Measurements from ENCODE around the gene TPM1.

The TPM1 gene

GRCh38 chr15:63043335-63044076 is 959 bp downstream of the TPM1 start:
- peak; percentile 45 for DNase-seq

DNA sequence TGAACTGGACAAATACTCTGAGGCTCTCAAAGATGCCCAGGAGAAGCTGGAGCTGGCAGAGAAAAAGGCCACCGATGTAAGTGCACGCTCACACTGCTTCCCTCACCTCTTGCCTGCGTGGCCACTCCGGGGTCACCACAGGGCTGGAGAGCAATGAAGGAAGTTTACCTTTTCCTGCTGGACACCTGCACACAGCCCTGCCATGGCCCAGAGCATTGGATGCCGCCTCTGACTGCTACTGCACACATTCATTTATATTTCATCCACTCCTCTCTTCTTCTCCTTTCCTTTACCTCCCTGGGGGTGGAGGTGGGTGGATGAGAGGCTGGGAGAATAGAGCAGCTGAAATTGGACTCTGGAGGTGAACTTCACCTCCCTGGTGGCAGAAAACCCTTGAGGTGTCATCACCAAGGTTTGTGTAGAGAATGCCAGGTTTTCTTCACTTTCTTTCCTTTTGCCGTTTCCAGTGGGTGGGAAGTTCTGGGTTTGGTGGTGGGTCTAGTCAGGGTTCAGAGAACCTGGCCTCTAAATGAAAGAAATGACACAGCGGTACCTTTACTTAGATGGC is 1.6 kb downstream of the TPM1 start:
- no peak for DNase-seq

DNA sequence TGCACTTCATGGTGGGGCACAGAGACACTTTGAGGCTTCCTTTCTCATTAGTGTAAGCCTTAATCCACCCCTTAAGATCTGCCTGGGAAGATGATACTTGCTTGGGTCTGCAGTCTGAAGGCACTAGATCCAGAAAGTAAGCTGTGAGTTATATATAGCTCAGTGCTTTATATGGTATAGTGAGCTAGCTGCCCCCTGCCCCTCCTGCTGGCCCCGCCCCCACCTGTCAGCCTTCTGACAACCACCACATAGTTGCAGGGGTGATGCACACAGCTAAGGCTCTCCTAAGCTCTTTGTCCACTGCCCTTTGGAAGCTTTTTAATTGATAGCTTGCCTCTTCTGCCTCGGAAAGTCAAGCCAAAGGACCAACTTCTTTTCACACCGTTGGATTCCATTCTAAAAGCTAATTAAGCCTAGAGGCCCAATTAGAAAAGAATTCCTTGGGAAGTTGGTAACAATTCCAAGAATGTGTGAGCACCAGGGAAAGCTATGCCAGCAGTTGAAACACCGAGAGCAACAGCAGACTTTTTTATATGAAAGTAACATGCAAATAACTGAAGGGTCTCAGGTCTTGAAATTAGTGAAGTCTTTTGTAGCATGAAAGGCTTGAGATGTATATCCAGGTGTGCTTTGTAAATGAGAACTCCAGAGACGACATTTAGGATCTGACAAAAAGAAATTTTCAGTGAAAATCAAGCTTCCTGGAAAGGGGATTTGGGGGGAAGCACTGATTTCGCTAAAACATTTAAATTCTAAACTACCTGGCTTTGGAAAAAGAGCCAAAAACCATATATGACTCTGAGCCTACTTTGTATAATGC is 2.3 kb downstream of the TPM1 start:
- no peak for DNase-seq

DNA sequence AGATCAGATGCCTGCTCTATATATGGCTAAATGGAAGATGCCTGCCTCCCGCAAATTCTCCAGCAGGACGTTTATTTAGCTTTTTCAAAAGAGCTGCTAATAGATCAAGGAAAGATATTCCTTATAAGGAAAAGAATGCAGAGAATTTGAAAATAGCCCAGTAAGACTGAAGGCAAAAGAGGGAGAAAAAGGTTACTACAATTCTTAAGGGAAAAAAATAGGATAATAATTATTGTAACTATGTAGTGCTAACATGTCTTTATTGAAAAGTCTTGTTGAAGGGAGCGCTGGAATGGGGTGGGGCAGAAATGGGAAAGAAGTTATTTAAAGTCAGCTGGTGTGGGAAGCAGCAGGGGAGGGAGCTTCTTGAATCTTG is 2.9 kb downstream of the TPM1 start:
- DNase-seq: no peak

GRCh38 chr15:63045879-63046278 is 3.3 kb downstream of the TPM1 start:
- DNase-seq: no peak

DNA sequence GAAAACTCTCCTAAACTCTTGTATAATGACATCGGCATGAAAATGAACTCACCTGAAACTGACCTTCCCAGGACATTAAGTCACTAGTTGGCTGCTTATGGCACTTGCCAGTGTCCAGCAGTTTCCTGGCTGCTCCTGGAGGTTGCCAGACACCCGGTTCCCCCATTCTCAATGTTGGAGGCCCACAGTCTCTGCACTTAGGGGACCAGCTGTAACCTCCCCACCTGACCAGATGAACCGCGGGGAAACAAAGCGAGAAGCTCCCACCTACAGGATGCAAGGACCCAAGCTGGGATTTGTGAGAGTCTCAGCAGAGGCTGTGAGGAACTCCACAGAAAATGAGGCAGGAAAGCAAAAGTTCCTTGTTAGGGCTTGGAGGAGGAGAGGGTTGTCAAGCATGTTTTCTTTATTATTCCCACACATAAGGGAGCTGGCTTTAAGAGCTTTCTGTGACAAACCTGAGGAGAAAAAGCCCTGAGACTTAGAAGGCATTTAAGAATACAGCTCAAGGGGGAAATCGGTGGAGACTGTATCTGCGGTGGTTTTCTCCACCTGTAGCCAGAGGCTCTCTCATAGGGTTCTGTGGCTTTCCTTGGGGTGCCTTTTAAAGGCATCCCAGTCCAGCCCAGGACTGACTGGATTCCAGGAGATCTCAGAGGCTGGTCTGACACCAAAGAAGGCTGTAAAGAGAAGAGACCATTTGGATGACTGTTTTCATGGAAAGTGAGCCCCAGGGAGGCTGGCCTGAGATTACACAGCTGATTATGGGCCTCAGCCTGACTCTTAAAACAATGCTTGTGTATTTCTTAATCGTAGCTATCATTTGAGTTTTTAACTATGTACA is 4.6 kb downstream of the TPM1 start:
- no peak for DNase-seq

- DNase-seq: no peak
These were observed 5.2 kb downstream of the TPM1 start for GRCh38 chr15:63047792-63048114.

DNA sequence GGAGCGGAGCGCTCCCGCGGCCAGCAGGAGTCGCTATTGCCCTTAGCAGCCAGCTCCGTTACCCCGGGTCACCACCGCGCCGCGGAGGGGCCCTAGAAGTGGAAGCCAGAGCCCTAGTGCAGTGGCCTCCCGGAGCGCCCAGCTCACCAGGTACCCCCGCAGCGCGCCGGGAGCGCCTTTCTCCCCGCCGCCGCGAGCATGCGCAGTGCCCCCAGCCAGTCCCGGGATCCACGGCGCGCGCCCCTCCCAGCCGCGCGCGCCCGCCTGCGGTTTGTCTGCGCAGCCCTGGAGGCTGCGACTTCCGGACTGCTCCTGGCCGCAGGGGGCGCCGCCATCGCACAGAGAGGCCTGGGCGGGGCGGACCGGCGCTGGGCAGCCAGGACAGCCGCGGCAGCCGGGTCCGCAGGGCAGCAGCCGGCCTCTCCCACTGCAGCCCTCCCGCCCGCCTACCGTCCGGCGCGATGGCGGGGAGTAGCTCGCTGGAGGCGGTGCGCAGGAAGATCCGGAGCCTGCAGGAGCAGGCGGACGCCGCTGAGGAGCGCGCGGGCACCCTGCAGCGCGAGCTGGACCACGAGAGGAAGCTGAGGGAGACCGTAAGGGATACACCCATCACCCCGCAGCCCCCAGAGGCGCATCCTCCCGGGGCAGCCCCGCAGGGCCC is 5.7 kb downstream of the TPM1 start:
- peak; percentile 92 for DNase-seq

GRCh38 chr15:63048776-63049665 is 6.5 kb downstream of the TPM1 start:
- peak; percentile 78 for DNase-seq

GRCh38 chr15:63049783-63050371 is 7.3 kb downstream of the TPM1 start:
- DNase-seq: no peak

DNA sequence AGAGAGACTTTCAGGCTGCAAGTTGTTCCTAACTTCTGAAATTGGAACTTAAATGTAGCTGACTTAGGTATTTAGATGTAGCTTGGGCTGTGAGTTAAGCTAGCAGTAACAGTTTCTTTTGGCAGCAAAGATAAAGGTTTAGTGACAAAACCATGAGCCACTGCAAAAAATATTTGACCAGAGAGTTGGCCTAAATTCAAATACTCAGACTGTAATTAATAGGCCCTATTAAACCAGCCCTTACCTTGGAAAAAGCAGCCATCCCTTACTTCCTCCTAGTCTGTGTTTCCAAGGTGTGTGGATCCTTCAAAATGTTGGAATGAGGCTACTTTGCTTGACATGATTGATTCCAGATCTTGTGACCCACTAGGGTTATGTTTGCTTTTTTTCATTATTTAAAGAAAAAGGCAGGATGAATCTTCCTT is 8.2 kb downstream of the TPM1 start:
- no peak for DNase-seq

DNA sequence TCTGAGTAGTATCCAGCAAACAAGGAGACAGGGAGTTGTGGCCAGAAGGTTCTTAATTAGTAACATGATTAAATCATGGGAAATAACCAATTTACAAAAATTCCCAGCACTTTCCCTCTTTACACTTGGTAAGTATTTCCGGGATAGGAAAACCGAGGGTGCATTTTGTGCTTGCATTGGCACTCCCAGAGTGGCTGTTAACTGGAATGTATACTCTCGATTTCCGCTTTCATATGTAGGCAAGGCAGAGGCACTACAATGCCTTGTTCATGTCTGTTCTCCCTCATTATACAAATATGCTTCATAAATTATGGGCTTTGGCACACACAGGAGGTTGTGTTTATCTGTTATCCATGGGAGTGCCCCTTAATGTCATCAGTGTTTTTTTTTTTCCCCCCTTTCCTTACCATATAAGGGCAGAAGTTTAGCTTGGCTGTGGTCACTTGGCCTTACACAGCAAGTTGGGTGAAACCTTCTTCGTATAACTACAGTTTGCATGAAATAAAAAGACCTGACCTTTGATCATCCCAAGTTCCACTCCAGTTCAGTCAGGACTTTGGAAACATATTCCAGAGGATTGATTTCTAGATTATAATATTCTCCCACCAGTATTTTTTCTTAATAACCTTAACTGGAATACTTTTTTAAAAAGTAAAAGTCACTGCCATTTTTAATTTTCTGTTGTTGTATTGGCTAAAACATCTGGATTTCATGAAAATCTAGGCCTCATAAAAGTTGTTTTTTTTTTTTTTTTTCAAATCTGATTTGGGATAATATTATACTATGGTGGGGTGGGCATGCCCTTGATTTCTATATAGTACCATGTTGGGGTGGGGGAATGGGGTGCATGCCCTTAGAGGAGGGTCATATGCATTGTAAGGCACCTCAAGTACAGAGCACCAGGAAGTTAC is 8.9 kb downstream of the TPM1 start:
- no peak for DNase-seq

GRCh38 chr15:63052077-63052841 is 9.7 kb downstream of the TPM1 start:
- no peak for DNase-seq

DNA sequence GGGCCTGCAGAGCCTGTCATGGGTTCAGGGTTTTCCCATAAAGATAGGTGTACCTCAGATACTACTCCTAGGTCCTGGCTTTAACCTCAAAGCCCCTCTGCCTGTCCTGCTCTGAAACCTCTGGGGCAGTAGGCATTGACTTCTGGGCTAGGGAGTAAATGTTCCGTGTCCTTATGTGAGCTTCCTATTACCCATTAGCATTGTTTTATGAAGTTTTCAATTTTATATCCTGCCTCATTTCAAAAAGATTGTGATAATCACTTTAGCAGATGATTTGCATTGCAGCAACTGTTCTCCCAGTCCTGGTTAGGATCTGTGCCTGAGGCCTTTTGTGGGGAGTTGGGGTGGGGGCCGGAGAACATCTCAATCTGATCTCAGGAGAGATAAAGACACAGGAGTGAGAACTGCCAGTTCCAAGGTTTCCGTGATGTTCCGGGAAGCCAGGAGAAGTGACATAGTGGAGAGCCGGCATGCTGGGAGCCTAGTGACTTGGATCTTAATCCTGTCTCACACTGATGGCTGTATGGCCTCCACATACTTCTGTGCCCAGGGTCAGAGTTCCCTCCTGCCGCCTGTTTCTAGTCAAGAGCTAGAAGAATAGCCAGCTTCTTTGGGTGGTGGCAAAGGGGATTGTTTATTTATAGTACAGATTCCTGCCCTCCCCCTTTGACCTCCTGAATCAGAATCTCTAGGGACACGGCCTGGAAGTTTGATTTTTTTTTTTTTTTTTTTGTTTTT is 10.6 kb downstream of the TPM1 start:
- DNase-seq: no peak

DNA sequence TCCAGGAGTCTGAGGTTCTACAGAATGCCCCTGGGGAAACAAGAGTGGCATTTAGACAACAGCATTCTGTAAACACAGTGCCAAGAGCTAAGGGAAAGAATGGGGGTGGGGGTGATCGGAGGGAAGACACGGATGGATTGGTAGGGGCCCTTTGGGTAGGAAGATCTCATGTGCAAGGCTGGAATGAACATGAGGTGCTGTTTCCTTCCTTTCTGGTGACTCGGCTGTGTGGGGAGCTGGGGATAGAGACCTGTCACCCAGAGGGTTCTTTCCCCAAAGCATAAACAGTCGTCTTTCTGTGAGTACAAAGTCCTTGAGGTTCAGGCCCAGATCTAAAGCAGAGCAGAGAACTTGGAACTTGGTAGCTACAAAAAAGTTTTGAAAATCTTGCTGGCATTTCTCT is 11.7 kb downstream of the TPM1 start:
- DNase-seq: no peak

DNA sequence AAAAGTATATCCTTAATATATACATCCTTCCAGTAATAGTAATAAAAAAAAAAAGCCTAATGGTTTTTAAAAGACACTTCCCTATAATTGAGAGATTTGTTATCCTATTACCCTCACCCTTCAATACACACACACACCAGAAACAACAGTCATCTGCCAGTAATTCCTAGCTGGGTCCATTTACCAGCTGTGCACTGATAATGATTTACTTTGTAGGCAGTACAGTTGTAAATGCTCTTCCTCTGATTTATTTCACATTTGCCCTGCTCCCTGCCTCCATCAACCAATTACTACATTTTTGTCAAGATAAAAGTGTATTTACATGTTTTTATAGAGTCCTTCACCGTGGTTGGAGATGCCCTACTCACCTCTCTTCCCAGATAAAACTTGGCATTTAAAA is 12.4 kb downstream of the TPM1 start:
- no peak for DNase-seq

DNA sequence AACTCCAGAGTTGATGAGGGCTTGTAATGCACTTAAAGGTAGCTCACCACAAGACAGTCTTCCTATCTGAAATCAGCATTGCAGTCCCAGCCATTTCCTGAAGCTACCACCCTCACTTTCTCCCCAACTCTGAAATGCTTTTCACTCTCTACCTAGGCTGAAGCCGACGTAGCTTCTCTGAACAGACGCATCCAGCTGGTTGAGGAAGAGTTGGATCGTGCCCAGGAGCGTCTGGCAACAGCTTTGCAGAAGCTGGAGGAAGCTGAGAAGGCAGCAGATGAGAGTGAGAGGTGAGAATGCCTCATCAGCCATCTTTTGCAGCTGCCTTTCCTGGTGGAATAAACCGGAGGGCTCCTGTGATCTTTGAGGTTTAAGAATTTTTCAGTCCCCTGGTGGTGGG is 14.3 kb downstream of the TPM1 start:
- peak; percentile 55 for DNase-seq

Data from left hindlimb (tissue), 1 donor.